ENCODE measurements around the gene PFDN1.

PFDN1 gene

DNA sequence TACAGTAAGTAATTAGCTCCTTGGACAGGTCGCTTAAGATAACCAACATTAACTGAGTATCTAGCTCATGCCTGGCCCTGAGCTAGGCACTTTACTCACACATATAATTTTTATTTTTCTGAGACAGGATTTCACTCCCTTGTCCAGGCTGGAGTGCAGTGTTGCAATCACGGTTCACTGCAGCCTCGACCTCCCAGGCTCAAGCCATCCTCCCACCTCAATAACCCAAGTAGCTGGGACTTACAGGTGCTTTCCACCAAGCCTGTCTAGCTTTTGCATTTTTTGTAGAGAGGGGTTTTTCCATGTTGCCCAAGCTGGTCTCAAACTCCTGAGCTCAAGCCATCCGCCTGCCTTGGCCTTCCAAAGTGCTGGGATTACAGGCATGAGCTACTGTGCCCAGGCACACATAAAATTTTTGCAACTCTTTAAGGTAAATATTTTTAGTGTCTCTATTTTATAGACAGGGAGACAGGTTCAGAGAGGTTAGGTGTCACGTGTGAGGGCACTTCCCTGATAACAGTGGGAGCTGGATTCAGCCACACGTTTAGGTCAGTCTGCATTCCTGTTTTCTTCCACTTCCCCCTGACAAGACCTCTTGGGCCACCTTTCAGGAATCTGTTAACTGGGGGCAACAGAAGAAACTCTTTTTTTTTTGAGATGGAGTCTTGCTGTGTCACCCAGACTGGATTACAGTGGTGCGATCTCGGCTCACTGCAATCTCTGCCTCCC lies 25.3 kb upstream of the PFDN1 start:
- no peak for DNase-seq

DNA sequence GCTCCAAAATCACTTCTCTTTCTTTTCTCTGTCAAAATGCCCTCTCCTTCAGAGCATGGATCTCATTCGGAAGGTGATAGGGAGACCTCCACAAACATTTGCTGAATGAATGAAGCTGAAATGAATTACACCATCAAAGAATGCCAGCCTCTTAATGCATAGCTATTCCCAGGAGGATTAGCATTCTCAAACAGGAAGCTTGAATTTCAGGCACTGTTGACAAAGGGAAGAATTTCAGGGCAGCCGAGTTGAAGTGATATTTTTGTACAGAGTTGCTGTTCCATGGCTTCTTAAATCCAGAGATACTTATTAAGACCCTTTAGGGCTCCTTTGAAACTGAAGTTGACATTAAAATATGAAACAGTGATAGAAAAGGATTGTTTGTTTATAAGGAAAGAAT lies 24.7 kb upstream of the PFDN1 start:
- no peak for DNase-seq

DNA sequence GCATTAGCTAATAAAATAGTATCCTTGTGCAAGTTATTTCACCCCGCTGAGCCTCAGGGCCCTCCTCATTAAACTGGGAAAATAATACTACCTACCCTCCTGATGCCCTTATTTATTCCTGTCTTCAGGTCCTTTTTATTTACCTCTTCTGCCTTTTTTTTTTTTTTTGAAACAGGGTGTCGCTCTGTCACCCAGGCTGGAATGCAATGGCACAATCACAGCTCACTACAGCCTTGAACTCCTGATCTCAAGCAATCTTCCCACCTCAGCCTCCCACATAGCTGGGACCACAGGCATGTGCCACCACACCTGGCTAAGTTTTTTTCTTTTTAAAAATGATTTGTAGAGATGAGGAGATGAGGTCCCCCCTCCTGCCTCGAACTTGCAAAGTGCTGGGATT lies 22.6 kb upstream of the PFDN1 start:
- DNase-seq, result no peak

- DNase-seq, result no peak
These were observed 21.8 kb upstream of the PFDN1 start for GRCh38 chr5:140324617-140325241.

DNA sequence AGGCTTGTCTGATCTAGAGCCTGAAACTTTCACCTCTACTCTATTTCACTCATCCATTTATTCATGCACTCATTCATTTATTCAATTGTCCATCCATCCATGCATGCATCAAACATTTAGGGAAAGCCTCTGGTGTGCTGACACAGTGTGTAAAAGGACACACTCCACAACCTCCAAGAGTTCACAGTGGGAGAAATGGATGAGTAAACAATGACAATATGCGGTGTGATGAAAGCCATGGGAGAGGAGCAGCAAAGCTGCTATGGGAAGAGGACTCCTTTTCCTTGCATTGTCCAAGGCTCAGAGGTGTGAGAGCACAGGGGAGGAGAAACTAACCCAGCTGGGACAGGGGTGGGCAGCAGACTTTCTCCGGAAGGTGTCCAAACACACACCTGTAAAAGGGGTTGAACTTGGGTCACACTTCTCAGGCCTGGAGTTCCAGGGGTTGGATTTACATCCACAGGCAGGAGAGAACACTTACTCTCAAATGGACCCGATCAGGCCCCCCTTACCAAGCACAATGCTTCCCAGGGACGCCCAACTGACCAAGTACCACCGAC lies 21.2 kb upstream of the PFDN1 start:
- DNase-seq, result no peak

- no peak for DNase-seq
These were observed 20.1 kb upstream of the PFDN1 start for GRCh38 chr5:140322751-140323731.

DNA sequence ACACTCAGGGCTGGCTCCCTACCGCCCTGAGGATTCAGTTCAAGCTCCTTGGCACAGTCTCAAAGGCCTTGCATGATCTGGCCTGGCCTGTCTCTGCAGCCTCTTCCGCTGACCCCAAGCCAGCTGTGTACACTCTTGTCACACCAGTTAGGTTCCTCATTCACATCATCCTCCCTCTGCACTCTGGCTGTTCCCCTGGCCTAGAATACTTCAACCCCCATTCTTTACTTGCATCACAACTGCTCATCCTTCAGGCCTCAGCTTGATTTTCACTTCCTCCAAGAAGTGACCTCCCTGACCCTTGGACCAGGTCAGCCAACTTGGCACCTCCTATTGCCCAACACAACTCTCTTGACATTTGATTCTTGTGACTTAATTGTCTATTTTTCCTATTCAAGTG lies 18.9 kb upstream of the PFDN1 start:
- DNase-seq, result no peak

- no peak for DNase-seq
These were observed 16.9 kb upstream of the PFDN1 start for GRCh38 chr5:140319833-140320232.

- no peak for DNase-seq
These were observed 15.9 kb upstream of the PFDN1 start for GRCh38 chr5:140318792-140319191.

DNA sequence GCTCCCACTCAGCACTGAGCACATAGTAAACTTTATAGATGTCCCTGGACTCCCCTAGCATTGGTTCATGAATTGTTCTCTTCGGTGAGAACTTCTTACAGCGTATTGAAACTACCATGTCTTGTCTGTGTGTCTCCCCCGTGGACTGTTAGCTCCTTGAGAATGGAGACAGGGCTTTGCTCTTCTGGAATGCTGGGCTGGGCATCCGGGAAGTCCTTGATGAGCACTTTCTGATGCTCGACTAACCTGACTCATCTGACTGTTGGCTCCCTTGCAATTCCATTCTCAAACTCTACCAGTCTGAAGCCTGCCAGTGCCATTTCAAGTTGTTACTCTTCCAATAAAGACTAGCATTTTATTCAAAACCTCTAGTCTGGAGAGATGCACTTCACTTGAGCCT lies 15.0 kb upstream of the PFDN1 start:
- no peak for DNase-seq

- DNase-seq, result no peak
These were observed 9.9 kb upstream of the PFDN1 start for GRCh38 chr5:140312791-140313189.

DNA sequence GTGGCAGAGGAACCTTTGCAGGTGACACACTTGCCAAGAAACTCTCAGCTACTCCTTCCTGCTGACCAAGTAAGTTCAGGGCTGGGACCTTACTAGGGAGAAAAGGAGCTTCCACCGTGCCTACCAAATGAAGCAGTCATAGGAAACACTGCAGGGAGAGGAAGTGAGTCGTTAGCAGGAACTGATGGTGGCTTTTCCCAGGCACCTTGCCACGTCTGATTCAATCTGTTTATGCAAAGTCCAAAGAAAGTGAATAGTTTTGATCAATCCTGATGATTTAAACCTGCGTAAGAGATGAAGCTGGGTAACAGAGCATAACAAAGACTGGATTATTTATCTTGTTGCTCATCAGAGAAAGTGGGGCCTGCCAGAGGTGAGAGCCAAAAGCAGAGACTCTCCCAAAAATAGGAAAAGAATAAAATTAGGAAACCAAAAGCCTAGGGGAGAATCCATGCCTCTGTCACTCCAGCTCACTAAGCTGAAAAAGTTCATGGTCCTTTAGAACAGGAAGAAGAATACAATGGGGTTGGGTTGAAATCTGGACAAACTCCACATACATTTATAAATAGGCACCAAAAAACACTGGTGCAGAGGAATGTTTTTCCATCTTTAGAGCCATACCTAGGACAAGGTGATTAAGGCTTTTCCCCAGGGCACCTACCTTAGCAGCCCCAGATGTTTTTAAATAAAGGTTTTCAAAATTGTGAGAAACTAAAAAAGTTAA lies 9.3 kb upstream of the PFDN1 start:
- DNase-seq, result no peak

- no peak for DNase-seq
These were observed 8.1 kb upstream of the PFDN1 start for GRCh38 chr5:140311011-140311467.

- DNase-seq, result no peak
These were observed 7.5 kb upstream of the PFDN1 start for GRCh38 chr5:140310434-140310833.

DNA sequence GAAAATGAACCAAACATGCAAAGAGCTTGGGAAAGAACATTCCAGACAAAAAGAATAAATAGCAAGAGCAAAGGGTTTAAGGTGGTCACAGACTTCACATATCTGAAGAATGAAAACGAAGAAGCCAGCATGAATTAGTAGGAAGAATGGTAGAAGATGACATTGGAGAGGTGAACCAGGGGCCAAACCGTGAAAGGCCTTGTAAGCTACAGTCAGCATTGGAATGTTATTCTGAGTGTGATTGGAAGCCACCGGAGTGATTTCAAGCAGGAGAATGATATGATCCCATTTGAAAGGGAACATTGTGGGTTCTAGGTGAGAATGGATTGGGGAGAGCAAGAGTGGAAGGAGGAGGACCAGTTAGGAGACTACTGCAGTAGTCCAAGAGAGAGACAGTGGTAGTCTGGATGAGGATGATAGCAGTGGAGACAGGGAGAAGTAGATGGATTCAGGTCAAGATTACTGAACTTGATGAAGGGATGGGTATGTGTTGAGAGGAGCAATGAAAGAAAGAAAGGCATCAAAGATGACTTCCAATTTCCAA lies 6.9 kb upstream of the PFDN1 start:
- no peak for DNase-seq

DNA sequence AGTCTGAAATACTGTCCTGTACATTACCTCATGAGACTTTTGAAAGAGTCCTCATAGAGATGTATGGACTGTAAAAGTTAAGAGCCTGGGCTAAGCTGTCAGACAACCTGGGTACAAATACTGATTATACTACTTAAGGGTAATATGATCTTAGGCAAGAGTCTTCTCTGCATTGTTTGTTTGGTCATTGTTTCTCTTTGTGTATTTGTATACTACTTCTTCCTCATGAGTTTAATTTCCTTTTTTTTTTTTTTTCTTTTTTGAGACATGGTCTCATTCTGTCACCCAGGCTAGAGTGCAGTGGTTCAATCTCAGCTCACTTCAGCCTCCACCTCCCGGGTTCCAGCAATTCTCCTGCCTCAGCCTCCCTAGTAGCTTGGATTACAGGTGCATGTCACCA lies 2.6 kb upstream of the PFDN1 start:
- no peak for DNase-seq

- no peak for DNase-seq
These were observed 1.1 kb upstream of the PFDN1 start for GRCh38 chr5:140303966-140304365.

GRCh38 chr5:140301136-140301535 lies 1.8 kb downstream of the PFDN1 start:
- no peak for DNase-seq

DNA sequence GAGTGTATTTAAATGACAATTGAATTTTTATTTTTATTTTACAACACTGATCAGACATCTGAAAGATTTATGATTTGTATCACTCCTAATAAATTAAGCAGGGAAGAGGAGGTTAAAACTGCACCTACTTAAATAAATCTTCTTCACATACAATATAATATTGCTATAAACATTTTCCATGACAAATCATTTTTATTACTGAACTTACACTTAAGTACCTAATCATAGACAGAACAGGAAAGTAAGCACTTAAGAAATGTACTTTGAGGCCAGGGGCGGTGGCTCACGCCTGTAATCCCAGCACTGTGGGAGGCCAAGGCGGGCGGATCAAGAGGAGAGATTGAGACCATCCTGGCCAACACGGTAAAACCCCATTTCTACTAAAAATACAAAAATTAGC lies 3.8 kb downstream of the PFDN1 start:
- no peak for DNase-seq

- DNase-seq, result no peak
These were observed 4.7 kb downstream of the PFDN1 start for GRCh38 chr5:140298183-140298601.

DNA sequence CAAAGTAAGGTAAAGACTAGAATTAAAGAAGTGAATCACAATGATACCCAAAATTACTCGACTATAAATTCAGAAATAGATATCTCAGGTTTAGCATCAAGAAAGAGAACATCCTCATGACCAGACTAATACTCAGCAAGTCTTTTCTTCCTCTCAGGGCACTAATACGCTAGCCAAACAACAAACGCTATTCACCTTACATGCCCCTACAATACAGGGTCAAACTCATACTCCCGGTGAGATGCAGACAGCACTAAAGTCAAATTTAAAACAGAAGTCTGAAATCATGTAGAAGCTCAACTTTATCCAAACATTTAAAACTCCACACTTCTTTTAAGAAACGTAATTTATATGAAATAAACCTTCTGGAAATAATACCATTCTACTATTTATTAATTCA lies 5.6 kb downstream of the PFDN1 start:
- no peak for DNase-seq

GRCh38 chr5:140296289-140296688 lies 6.6 kb downstream of the PFDN1 start:
- no peak for DNase-seq

All from activated CD4-positive, alpha-beta T cell treated with anti-CD3 and anti-CD28 coated beads for 48 hours (primary cell).